GM13976 (cell line): ENCODE data around the gene KCNK4.

Source experiments
- DNase-seq: peaks from one replicate; pipeline ENCODE4 v3.0.0; 2012; ENCODE audit warnings: low spot score
- in situ Hi-C: fragments of 300-500 bp; cut with MboI; formaldehyde crosslinking; loops from one replicate; pipeline ENCODE4 v1.12.0; 2022; ENCODE audit warnings: low sequenced_read_pairs, mixed read lengths, inconsistent platforms; ENCODE audit not compliant: unreplicated experiment
- TF ChIP-seq, protein P1 (sequence below): IDR thresholded peaks from 2 replicates; pipeline ENCODE4 v1.5.1; 2012; ENCODE audit warnings: borderline replicate concordance, mild to moderate bottlenecking; ENCODE audit not compliant: insufficient read depth; ENCODE audit errors: extremely low read depth, missing control alignments, control extremely low read depth

The KCNK4 gene

DNA sequence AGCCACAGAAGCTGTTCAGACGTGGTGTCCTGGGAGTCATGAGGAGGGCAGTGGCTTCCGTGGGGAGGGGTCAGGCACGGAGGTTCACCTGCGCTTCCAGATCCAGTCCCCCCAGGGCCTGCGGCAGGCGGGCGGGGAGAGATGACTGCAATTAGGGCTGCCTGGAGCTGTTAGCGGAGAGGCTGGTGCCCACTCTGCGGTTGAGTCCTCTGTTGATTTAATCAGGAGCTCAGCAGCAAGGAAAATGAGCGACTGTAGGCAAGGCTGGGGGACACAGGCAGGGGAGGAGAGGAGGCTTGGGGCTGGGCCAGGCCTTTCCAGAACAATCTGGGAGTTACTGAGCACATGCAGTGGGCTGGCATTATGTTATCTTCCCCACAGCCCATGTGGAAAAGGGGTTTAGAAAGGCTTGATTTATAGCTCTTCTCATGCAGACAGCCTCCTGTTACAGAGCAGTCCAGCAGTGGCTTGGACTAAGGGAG, 26.7 kb upstream of the KCNK4 start:
- in situ Hi-C loops, result no loop called here
- TF ChIP-seq, protein P1, sequence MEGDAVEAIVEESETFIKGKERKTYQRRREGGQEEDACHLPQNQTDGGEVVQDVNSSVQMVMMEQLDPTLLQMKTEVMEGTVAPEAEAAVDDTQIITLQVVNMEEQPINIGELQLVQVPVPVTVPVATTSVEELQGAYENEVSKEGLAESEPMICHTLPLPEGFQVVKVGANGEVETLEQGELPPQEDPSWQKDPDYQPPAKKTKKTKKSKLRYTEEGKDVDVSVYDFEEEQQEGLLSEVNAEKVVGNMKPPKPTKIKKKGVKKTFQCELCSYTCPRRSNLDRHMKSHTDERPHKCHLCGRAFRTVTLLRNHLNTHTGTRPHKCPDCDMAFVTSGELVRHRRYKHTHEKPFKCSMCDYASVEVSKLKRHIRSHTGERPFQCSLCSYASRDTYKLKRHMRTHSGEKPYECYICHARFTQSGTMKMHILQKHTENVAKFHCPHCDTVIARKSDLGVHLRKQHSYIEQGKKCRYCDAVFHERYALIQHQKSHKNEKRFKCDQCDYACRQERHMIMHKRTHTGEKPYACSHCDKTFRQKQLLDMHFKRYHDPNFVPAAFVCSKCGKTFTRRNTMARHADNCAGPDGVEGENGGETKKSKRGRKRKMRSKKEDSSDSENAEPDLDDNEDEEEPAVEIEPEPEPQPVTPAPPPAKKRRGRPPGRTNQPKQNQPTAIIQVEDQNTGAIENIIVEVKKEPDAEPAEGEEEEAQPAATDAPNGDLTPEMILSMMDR, result no peak
- no peak for DNase-seq

DNA sequence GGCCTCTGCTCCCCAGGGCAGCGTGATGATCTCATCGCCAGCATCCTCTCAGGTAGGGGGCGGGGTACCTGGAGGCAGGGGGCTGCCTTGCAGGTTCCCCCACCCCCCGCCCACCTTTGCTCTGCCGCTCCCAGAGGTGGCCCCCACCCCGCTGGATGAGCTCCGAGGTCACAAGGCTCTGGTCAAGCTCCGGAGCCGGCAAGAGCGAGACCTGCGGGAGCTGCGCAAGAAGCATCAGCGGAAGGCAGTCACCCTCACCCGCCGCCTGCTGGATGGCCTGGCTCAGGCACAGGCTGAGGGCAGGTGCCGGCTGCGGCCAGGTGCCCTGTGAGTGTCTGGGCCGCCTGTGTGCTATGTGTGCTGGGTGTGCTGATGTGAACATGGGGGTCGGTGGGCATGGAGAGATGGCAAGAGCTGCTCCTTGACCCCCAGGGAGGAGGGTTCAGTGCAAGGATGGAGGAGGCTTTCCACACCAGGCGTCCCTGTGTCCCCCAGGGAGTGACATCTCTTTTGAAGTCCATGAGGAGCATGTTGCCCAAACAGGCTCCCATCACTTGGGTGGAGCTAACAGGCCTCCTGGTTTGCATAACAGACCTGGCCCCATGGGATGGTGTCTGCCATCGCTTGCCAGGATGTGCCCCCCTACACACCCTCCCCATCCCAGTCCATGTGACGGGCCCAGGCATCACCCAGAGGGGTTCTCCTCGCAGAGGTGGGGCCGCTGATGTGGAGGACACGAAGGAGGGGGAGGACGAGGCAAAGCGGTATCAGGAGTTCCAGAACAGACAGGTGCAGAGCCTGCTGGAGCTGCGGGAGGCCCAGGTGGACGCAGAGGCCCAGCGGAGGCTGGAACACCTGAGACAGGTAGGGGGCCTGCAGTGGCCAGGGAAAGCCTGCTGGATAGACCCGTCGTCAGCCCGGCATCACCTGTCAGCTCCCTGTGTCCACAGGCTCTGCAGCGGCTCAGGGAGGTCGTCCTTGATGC, 25.6 kb upstream of the KCNK4 start:
- in situ Hi-C loops, result no loop called here
- DNase-seq, result no peak
- TF ChIP-seq, protein P1, result no peak

DNA sequence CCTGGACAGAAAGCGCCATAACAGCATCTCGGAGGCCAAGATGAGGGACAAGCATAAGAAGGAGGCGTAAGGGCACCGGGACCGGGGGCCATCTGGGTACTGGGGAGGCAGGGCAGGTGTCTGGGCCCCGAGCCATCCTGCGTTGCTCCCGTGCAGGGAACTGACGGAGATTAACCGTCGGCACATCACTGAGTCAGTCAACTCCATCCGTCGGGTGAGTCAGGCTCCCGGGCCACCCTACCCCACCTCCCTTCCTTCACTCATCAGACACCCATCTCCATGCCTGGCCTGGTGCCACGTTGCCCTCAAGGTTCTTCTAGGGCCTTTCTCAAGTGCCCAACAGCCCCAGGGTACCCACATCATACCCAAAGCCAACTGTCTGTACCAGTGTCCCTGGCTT, 24.8 kb upstream of the KCNK4 start:
- no peak for DNase-seq
- TF ChIP-seq, protein P1, result no peak
- in situ Hi-C loops, result no loop called here

DNA sequence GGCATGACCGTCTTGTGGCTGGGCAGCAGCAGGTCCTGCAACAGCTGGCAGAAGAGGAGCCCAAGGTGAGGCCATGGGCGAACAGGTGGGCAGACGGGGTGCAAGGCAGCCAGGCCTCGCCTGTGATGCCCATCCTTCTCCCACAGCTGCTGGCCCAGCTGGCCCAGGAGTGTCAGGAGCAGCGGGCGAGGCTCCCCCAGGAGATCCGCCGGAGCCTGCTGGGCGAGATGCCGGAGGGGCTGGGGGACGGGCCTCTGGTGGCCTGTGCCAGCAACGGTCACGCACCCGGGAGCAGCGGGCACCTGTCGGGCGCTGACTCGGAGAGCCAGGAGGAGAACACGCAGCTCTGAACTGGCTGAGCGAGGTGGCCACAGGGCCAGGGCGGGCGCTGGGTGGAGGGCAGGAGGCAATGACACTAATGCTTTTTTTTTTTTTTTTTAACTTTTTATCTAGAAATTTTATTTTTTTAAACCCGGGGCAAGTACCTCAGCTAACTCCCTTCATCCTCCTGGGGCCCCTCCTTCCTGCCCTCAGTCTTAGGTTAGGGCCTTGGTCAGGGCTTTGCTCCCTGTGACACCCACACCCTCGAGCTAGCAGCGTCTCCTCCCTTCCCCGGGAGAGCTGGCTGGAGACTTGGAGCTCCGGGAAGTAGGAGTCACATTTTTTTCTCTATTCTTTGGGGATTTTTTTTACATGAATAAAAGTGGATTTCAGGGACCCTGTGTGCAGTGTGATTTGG, 23.7 kb upstream of the KCNK4 start:
- in situ Hi-C loops, result no loop called here
- TF ChIP-seq, protein P1, result no peak

DNA sequence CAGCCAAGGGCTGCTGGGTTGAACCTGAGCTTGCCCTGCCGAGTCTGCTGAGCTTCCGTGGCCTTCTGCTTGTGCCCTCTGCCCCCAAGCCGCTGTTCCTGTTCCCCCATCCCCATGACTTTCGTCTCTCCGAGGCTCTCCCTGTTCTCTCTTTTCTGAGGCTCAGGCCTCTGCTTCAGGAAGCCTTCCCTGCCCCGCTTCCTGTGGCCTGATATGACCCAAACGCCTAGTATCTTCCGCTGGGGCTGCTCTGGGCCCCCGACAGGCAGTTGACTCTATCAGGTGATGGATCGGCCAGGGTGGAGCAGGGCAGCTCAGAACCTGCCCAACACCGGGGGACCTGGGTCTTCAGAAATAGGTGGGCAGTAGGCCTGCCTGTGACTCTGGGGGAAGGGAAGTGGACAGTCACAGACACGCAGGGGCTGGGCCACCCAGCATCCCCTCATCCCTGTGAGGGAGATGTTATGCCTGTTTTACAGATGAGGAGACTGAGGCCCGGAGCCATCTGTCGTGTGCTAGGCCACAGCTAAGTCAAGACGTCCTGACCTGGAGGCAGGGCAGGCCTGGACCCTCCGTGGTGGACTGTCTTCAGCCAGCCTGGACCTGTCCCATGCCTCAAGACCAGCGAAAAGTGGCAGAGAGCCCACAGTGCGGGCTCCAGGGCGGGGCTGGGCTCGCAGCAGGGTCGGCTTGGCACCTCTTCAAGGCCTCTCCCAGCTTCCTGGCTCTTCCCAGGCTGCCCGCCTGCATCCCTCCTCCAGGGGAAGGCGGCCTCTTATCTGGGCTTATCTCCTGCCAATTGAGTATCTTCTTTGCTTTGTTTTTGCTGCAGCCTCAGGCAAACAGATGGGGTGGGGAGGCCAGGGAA, 22.8 kb upstream of the KCNK4 start:
- in situ Hi-C loops, result no loop called here
- TF ChIP-seq, protein P1, result no peak
- DNase-seq, result no peak

More for the DNA sequence above, 23.7 kb upstream of the KCNK4 start:
- no peak for DNase-seq

DNA sequence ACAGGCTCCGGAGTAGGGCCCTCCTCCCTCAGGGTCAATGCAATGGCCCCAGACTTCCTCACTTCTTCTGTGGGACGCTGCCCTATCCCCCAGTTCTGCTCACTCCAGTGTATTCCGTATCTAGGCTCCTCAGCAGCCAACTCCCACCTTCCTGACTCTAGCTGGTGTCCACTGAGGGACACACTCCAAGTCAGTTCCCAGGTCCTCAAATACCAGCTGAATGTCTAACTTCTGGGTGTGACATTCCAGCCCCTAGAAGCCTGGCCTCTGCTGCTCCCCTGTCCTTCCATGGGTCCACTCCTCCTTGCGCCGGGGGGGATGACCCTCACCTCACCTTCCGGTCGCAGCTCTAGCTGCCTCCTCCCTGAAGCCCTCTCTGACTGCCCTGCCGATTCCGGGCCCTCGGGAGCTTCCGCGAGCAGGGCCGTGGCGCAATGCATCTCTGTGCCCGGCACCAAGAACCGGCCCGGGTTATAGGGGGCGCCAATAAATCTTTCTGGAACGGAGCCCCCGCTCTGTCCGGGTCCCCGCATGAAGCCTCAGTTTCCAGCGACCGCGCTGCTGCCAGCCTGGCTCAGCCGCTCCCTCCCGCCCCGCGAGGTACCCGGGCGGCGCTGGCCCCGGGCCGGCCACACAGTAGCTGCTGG, 22.1 kb upstream of the KCNK4 start:
- in situ Hi-C loops, result no loop called here
- DNase-seq, result peak; percentile 72
- TF ChIP-seq, protein P1, result peak; percentile 6
